ENCODE results near the gene IRF9. TPM values are rescaled to one million over a fixed set of nuclear protein-coding genes. Genes with fewer than 3 reads are reported as not detected.

IRF9 gene
- total and polyA plus RNA-seq, 7 donors: 46.2 to 115 (median 55.6) TPM

DNA sequence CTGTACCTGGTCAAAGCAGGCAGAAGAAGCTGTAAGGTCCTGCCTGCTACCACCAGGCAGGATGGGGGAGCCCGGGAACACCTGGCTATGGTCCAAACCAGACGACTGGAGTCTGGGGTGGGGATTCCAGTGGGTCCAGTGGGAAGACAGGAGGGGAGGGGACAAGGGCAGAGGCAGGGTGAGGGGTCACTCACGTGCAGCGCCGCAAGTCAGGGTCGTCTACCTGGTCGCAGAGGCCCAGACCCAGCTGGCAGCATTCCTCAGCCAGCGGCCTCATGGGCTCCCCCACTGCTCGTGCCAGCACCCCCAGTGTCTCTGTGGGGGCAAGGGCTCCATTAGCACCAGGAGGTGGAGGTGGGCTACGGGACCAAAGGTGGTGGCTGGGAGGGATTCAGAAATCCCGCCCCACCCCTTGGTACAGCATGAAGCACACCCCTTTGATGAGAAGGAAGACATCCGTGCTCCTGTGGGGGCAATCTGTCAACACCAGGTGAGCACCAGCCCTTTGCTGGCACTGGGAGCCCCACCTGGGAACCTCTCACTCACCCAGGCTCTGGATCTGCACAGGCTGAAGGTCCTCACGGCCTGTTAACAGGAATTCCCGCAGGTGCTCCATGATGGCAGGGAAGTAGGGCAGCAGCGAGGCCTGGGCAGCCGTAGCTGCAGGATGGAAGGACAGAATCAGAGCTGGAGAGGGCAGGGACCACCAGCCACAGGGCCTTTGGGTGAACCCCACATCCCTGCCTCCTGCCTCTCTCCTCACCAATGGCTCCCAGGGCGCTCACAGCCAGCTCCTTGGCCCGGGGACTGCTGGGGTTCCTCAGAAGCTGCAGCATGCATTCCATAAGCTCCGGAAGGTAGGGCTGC is 23.3 kb downstream of the IRF9 start:
- Histone ChIP-seq H3K4me1 (peaks cover 0 to 38% (median 33%) of the 10 kb centered on the region in 4 donors), H3K27ac (no peak overlapping the region), H3K27me3 (no peaks in the 10 kb centered on the region), H3K9me3 (no peaks in the 10 kb centered on the region), H3K36me3 (peaks cover 0 to 64% (median 36%) of the 10 kb centered on the region in 4 donors), H3K4me3 (no peak overlapping the region)
- intact Hi-C loops (cut with DNase I): no loop called here
- TF ChIP-seq POLR2A (IDR thresholded peaks at IDR 0.05): no peak
- no peak for TF ChIP-seq CTCF (IDR thresholded peaks at IDR 0.05)
- TF ChIP-seq POLR2AphosphoS5 (IDR thresholded peaks at IDR 0.05): no peak
- no peak for TF ChIP-seq EP300 (IDR thresholded peaks at IDR 0.05)
- no peak for DNase-seq
- 89 to 91% methylated on average over 19 of the region's 19 CpGs for WGBS, 2 donors

- DNase-seq: no peak
- Histone ChIP-seq H3K27me3 (no peaks in the 10 kb centered on the region), H3K36me3 (peaks cover 0 to 65% (median 36%) of the 10 kb centered on the region in 4 donors), H3K4me3 (no peak overlapping the region), H3K4me1 (peaks cover 0 to 31% (median 26%) of the 10 kb centered on the region in 4 donors), H3K27ac (no peak overlapping the region), H3K9me3 (no peaks in the 10 kb centered on the region)
- 96 to 97% methylated on average over 7 of the region's 7 CpGs for WGBS, 2 donors
- TF ChIP-seq POLR2A (IDR thresholded peaks at IDR 0.05) (no peak), EP300 (IDR thresholded peaks at IDR 0.05) (no peak), CTCF (IDR thresholded peaks at IDR 0.05) (no peak), POLR2AphosphoS5 (IDR thresholded peaks at IDR 0.05) (no peak)
- intact Hi-C loops (cut with DNase I): no loop called here
Measured at GRCh38 chr14:24185026-24185425, 24.0 kb downstream of the IRF9 start.

GRCh38 chr14:24185741-24186140 is 24.7 kb downstream of the IRF9 start:
- Histone ChIP-seq H3K27me3 (no peaks in the 10 kb centered on the region), H3K9me3 (no peaks in the 10 kb centered on the region), H3K4me1 (peaks cover 0 to 24% (median 19%) of the 10 kb centered on the region in 4 donors), H3K27ac (no peak overlapping the region), H3K36me3 (peaks cover 0 to 65% (median 36%) of the 10 kb centered on the region in 4 donors), H3K4me3 (no peak overlapping the region)
- intact Hi-C loops (cut with DNase I): no loop called here
- TF ChIP-seq CTCF (IDR thresholded peaks at IDR 0.05) (no peak), EP300 (IDR thresholded peaks at IDR 0.05) (no peak), POLR2AphosphoS5 (IDR thresholded peaks at IDR 0.05) (no peak), POLR2A (IDR thresholded peaks at IDR 0.05) (no peak)
- no peak for DNase-seq
- 95 to 96% methylated on average over 11 of the region's 11 CpGs for WGBS, 2 donors

GRCh38 chr14:24186831-24187538 is 25.9 kb downstream of the IRF9 start:
- DNase-seq: no peak
- no peak for TF ChIP-seq EP300 (IDR thresholded peaks at IDR 0.05)
- no peak for TF ChIP-seq CTCF (IDR thresholded peaks at IDR 0.05)
- no peak for TF ChIP-seq POLR2AphosphoS5 (IDR thresholded peaks at IDR 0.05)

More at GRCh38 chr14:24186831-24187538, 25.9 kb downstream of the IRF9 start:
- peaks cover 0 to 22% (median 19%) of the 10 kb centered on the region in 4 donors for H3K4me1 ChIP-seq
- H3K27me3 ChIP-seq: no peaks in the 10 kb centered on the region
- no peaks in the 10 kb centered on the region for H3K9me3 ChIP-seq
- peaks cover 0 to 65% (median 40%) of the 10 kb centered on the region in 4 donors for H3K36me3 ChIP-seq
- intact Hi-C loops (cut with DNase I): no loop called here
- WGBS, 2 donors: 94 to 95% methylated on average over 10 of the region's 10 CpGs
- H3K4me3 ChIP-seq: no peak overlapping the region
- no peak overlapping the region for H3K27ac ChIP-seq

Measured in sigmoid colon (tissue), 7 donors.